BLaER1 (cell line): ENCODE results near the gene SCO2.

ENCODE experiments used
- H3K27ac ChIP-seq: shearing (Covaris generic); formaldehyde crosslinking; 2 replicates; pipeline ENCODE4 v1.8.1; 2022
- H3K27me3 ChIP-seq: shearing (Covaris generic); formaldehyde crosslinking; 2 replicates; pipeline ENCODE4 v1.8.1; 2022
- H3K36me3 ChIP-seq: shearing (Covaris generic); formaldehyde crosslinking; 2 replicates; pipeline ENCODE4 v1.8.1; 2022
- H3K4me1 ChIP-seq: shearing (Covaris generic); formaldehyde crosslinking; 2 replicates; pipeline ENCODE4 v1.8.1; 2022
- H3K4me2 ChIP-seq: shearing (Covaris generic); formaldehyde crosslinking; 2 replicates; pipeline ENCODE4 v1.8.1; 2022
- H3K4me3 ChIP-seq: shearing (Covaris generic); formaldehyde crosslinking; 2 replicates; pipeline ENCODE4 v1.8.1; 2022
- H3K9ac ChIP-seq: shearing (Covaris generic); formaldehyde crosslinking; 2 replicates; pipeline ENCODE4 v1.8.1; 2022
- H3K9me3 ChIP-seq: shearing (Covaris generic); formaldehyde crosslinking; 2 replicates; pipeline ENCODE4 v1.8.1; 2022
- H4K20me1 ChIP-seq: shearing (Covaris generic); formaldehyde crosslinking; 2 replicates; pipeline ENCODE4 v1.8.1; 2022
- Cebpa-rat ChIP-seq: shearing (Covaris generic); IDR thresholded peaks from 2 replicates; pipeline ENCODE4 v1.8.1; 2022

Gene SCO2, protein sequence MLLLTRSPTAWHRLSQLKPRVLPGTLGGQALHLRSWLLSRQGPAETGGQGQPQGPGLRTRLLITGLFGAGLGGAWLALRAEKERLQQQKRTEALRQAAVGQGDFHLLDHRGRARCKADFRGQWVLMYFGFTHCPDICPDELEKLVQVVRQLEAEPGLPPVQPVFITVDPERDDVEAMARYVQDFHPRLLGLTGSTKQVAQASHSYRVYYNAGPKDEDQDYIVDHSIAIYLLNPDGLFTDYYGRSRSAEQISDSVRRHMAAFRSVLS

GRCh38 chr22:50525104-50525857, at the start of gene SCO2:
TSS of gene SCO2 (minus strand) at chr22:50525598. CDS start at chr22:50524411, 1,187 bp downstream.
- peak within 1 kb of the TSS; percentile 94 for H3K4me2 ChIP-seq
- H3K36me3 ChIP-seq = peaks cover 39% of the 10 kb centered on the region
- H3K27ac ChIP-seq = peak within 1 kb of the TSS; percentile 94
- no peak for TF ChIP-seq Cebpa-rat
- H4K20me1 ChIP-seq = peaks cover 42% of the 10 kb centered on the region
- H3K9ac ChIP-seq = peak within 1 kb of the TSS; percentile 88
- peaks cover 25% of the 10 kb centered on the region for H3K27me3 ChIP-seq
- peak within 1 kb of the TSS; percentile 80 for H3K4me3 ChIP-seq
- peaks cover 44% of the 10 kb centered on the region for H3K4me1 ChIP-seq
- H3K9me3 ChIP-seq = peaks cover 11% of the 10 kb centered on the region

DNA sequence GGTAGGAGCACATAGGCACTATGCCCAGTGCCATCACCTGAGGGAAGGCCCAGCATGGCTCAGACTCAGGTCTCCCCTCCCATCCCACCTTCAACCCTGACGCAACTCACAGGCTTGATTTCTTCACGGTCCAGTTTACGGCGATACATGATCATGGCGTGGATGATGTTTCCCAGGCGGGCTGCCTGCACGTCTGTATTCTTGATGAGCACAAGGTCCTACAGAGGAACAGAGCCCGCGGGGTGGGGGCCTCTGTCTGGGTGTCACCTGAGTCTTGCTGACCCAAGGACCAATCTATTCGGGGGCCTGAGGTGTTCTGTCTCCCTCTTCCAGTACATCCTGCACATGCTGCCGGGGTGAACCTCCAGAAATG, 49.0 kb upstream of the SCO2 start:
- Histone ChIP-seq H3K27me3 (no peaks in the 10 kb centered on the region), H3K4me3 (no peak overlapping the region), H3K9me3 (peaks cover under 1% of the 10 kb centered on the region; the same call in 1 of the 2 replicates), H4K20me1 (peaks cover 54% of the 10 kb centered on the region), H3K27ac (no peak overlapping the region), H3K4me2 (no peak overlapping the region), H3K36me3 (peaks cover 85% of the 10 kb centered on the region), H3K9ac (no peak overlapping the region), H3K4me1 (peaks cover 33% of the 10 kb centered on the region)
- no peak for TF ChIP-seq Cebpa-rat

DNA sequence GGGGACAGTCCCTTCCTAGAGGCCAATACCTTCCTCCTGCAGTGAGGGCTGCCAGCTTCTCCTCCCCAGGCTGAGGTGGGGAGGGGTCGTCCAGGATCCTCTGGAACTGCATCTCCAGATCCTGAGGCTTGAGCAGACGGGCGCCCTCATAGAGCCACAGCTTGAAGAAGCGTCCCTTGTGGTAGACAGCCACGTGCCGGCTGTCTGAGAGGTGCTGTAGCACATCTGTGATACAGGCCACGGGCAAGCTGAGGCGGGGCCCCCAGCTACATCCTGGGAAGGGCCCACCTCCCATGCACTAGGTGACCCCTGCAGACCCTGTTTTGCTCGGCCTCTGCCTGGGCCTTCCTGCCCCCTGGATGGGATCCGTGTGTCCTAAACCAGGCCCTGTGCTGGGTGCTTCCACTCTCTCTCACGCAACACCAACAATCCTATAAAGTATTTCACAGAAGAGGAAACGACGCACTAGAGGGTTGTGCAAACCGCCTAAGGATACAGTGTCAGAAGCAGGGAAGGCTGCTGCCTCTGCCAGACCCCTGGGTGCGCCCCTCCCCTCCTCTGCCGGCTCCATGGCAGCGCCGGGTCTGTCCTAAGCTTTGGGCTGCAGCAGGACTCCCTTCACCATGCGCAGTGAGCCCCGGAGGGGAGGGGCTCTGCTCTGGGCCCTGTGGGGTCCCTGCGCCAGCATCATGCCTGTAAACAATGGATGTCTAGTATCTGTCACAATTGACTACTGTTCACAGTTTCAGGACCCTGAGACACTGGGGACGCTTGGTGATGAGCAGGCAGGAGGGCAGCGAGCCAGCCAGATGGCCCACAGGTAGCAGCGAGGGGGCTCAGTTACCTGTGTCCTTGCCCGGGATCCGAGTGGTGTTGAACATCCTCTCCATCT, 48.3 kb upstream of the SCO2 start:
- Histone ChIP-seq H3K27me3 (no peaks in the 10 kb centered on the region), H3K27ac (no peak overlapping the region), H3K4me3 (no peak overlapping the region), H3K4me1 (peaks cover 40% of the 10 kb centered on the region), H3K36me3 (peaks cover 85% of the 10 kb centered on the region), H3K4me2 (no peak overlapping the region), H4K20me1 (peaks cover 61% of the 10 kb centered on the region), H3K9ac (no peak overlapping the region), H3K9me3 (peaks cover 5% of the 10 kb centered on the region; the same call in 1 of the 2 replicates)
- no peak for TF ChIP-seq Cebpa-rat

DNA sequence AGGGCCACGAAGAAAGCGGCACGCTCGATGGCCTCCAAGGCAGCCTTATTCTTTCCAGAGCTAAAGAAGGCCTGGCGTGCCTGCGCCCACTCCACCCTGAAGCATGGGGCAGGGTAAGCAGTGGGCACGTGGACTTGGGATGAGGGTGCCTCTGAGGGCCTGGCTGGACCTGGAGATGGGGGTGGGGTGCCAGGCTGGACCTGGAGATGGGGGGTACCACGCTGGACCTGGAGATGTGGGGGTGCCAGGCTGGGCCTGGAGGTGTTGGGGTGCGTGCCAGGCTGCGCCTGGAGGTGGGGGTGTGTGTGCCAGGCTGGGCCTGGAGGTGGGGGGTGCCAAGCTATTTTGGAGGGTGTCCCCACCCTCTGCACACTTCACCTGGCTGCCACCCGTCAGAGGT, 47.6 kb upstream of the SCO2 start:
- H3K36me3 ChIP-seq = peaks cover 87% of the 10 kb centered on the region
- no peak overlapping the region for H3K9ac ChIP-seq
- no peak overlapping the region for H3K4me3 ChIP-seq
- H3K4me2 ChIP-seq = no peak overlapping the region
- TF ChIP-seq Cebpa-rat = no peak
- H3K27ac ChIP-seq = no peak overlapping the region
- peaks cover 66% of the 10 kb centered on the region for H4K20me1 ChIP-seq
- peaks cover 47% of the 10 kb centered on the region for H3K4me1 ChIP-seq
- peaks cover 5% of the 10 kb centered on the region; the same call in 1 of the 2 replicates for H3K9me3 ChIP-seq
- H3K27me3 ChIP-seq = no peaks in the 10 kb centered on the region

GRCh38 chr22:50571264-50572175, 46.1 kb upstream of the SCO2 start:
- Histone ChIP-seq H3K27me3 (no peaks in the 10 kb centered on the region), H3K9me3 (peaks cover 5% of the 10 kb centered on the region; the same call in 1 of the 2 replicates), H4K20me1 (peaks cover 66% of the 10 kb centered on the region), H3K27ac (no peak overlapping the region), H3K9ac (no peak overlapping the region), H3K4me2 (peak overlapping the region; percentile 83), H3K4me1 (peaks cover 47% of the 10 kb centered on the region), H3K36me3 (peaks cover 85% of the 10 kb centered on the region), H3K4me3 (no peak overlapping the region)
- no peak for TF ChIP-seq Cebpa-rat

GRCh38 chr22:50570861-50571260, 45.5 kb upstream of the SCO2 start:
- peaks cover 47% of the 10 kb centered on the region for H3K4me1 ChIP-seq
- H3K9ac ChIP-seq = 0 out of 2 replicates have a peak overlapping the region, but pooled peaks have one; percentile 15
- peaks cover 79% of the 10 kb centered on the region for H3K36me3 ChIP-seq
- H3K27ac ChIP-seq = no peak overlapping the region
- peak overlapping the region; percentile 83 for H3K4me2 ChIP-seq
- no peak for TF ChIP-seq Cebpa-rat
- no peaks in the 10 kb centered on the region for H3K27me3 ChIP-seq
- peaks cover 5% of the 10 kb centered on the region; the same call in 1 of the 2 replicates for H3K9me3 ChIP-seq
- no peak overlapping the region for H3K4me3 ChIP-seq
- peaks cover 59% of the 10 kb centered on the region for H4K20me1 ChIP-seq

GRCh38 chr22:50569896-50570535, 44.6 kb upstream of the SCO2 start:
- H3K4me1 ChIP-seq = peaks cover 47% of the 10 kb centered on the region
- H3K9ac ChIP-seq = 0 out of 2 replicates have a peak overlapping the region, but pooled peaks have one; percentile 15
- H3K27me3 ChIP-seq = no peaks in the 10 kb centered on the region
- H3K4me2 ChIP-seq = peak overlapping the region; percentile 83
- peaks cover 71% of the 10 kb centered on the region for H3K36me3 ChIP-seq
- H3K9me3 ChIP-seq = peaks cover 5% of the 10 kb centered on the region; the same call in 1 of the 2 replicates
- H3K4me3 ChIP-seq = no peak overlapping the region
- peak overlapping the region; percentile 45; the same call in 1 of the 2 replicates for H3K27ac ChIP-seq
- peaks cover 57% of the 10 kb centered on the region for H4K20me1 ChIP-seq
- TF ChIP-seq Cebpa-rat = no peak

- no peak overlapping the region for H3K9ac ChIP-seq
- H3K4me1 ChIP-seq = peaks cover 47% of the 10 kb centered on the region
- H3K4me2 ChIP-seq = peak overlapping the region; percentile 83
- H4K20me1 ChIP-seq = peaks cover 54% of the 10 kb centered on the region
- peaks cover 5% of the 10 kb centered on the region; the same call in 1 of the 2 replicates for H3K9me3 ChIP-seq
- H3K36me3 ChIP-seq = peaks cover 63% of the 10 kb centered on the region
- no peak for TF ChIP-seq Cebpa-rat
- H3K4me3 ChIP-seq = 0 out of 2 replicates have a peak overlapping the region, but pooled peaks have one; percentile 4
- H3K27me3 ChIP-seq = peaks cover 7% of the 10 kb centered on the region; the same call in 1 of the 2 replicates
- peak overlapping the region; percentile 45; the same call in 1 of the 2 replicates for H3K27ac ChIP-seq
Observed at GRCh38 chr22:50569041-50569459, 43.7 kb upstream of the SCO2 start.
